DMS79 (cell line): ENCODE measurements around the gene CD55.

Experiments used
- DNase-seq: peaks from one replicate; lab custom pipeline; 2025; lab: John Stamatoyannopoulos, UW

Gene CD55

DNA sequence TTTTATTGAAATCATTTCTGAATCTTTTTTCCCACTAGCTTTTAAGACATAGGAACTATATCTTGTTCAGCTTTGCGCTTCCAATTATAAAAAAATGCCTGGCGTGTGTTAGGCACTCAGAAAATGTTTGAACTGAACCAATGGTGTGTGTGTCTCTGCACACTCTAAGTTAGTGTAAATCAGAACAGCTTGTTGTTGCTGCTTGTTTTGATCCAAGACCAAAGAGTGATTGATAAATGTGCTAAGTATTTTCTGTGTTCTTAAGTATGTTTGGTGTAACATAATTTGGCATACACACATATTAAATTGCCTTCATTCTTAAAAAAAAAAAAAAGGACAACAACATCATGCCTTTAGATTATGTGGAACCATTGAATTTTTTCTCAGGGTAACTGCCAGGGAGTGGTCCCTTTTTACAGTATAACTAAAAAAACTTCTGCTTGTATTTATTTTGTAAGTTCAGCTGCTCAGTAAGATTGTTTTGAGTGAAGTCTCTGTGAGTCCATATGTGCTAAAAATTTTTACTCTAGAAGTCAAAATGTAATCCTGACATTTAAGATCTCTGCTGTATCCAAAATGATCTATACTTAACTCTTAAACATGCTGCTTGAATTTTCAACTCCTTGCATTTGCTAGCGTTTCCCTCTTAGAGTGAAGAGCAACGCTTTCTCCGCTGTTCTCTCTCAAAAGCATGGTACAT, 8.7 kb downstream of the CD55 start:
- no peak for DNase-seq

DNA sequence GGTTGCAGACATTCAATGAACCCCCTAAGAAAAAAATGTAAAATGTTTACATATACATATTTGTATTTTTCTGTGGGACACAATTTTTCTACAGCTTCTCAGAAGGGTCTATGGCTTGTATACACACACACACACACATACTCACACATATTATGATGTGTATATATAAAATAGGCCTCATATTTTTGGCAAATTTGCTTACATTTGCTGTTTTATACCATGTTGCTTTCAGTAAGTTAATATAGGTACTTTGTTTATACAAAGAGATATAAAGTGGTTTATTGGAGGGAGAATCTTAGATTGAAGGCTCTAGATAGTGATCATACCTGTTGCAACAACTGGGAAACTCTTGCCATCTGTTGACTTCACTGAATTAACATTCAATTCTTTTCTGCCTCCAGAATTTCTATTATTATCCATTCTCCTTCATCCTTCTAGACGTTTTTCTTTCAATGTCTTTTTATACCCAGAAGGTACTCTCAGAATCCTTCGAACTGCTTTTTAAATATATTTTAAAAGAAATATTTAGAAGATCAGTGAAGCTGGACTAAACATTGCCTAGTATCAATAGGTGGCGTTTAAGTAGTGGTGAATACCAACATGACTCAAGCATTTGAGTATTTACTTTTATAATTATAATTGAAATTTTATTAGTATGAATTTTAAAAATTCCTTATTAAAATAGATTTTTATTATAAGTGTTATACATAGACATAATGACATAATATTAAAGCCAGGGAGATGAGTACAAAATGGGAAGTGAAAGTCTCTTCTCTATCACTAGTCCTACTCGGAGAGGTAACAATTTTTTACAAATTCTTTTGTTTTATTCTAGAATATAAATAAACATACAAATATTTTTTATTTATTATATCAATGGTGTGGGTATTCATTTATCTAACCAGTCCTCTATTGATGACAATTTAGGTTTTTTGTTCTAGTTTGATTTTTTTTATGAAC, 10.2 kb downstream of the CD55 start:
- DNase-seq = no peak

DNA sequence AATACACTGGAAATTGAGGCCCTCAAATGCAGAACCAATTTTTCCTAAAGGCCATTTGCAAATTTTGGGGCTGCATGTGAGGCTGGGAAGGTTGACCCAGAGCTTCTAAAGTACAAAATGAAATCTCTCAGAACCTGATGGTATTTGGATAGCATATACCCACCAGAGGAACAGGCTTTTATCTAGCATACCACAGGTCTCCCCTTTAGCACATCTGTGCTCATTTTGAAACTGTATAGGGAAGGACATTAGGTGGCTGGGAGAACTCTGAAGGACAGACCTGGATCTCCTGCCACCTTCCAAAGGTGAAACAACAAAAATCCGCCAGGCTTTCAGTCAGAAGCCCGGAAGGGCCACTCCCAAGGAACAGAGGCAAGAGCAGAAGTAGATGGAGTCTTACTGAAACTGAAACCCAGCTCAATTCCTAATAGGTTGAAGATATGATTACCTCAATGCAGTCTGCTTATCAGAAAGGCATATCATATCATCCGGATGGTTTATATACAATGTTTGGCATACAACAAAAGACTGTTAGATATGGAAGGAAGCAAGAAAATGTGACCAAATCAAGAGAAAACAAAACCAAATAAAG, 11.6 kb downstream of the CD55 start:
- no peak for DNase-seq

DNA sequence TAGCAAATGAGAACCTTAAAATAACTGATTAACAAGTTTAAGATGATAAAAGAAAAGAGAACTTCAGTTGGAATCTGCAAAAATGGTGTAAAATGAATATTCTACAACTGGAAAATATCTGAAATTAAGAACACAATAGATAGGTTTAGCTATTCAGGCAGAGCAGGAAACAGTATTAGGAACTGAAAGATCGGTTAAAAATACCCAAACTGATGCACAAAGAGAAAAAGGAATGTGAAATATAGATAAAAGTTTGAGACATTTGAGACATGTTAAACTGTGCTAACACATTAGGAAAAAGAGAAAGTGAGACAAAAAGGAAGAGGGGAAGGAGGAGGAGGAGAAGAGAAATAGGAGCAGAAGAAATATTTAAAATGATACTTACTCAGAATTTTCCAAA, 12.1 kb downstream of the CD55 start:
- no peak for DNase-seq

DNA sequence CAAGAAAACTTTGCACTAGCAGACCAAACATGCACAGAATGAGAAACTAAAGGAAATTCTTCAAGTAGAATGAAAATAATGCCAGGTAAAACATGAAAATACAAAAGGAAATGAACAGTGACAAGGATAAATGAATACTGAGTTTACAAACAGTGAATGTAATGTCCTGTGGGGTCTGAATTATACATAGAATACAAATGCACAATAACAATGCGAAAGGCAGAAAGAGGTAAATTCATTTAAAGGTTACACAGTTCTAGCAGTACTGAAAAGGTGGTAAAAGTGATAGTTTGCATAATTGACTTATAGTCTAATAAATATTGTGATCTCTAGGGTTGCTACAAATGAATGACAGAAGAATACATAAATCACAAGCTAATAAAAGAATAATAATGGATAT, 12.9 kb downstream of the CD55 start:
- no peak for DNase-seq

DNA sequence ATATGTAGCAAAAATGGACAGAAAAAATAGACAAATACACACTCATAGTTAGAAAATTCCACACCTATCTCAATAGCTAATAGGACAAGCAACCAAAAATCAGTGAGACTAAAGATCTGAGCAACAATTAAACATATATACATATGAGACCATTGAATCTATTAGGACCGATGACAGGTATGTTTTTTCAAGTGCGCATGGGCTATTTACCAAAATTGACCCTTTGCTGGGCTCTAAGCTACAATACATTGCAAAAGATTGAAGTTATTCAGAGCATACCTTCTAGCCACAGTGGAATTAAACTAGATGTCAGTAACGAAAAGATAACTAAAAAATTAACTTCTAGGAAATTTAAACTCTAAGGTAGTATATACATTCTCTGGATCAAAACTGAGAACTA, 13.7 kb downstream of the CD55 start:
- no peak for DNase-seq

DNA sequence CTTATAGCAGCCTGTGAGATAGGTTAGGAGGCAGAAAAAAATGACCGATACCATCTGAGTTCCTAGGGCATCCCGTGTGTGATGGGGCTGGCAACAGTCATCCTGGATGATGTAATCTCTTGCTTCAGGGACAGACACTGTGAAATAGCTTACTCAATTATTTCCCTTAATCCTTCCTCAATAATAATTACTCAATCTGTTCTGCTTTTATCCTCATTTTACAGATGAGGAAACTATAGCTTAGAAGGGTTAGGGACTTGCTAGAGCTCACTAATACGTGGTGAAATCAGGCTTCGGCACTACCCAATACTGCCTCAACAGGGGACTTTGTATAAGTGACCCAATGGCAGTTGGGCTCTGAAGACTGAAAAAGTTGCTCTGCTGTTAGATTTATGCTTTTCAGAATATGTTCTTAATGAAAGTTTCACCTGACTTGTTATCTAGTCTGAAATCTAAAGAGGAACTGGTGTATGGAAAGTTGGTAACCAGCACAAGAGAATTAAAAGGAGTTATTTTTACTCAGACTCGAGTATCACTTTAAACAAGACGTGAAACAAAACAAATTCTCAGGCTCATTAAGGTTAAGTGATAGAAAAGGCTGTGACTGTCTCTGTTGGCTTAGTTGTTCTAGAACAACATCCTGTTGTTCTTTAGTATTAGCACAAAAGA, 14.4 kb downstream of the CD55 start:
- DNase-seq = no peak

DNA sequence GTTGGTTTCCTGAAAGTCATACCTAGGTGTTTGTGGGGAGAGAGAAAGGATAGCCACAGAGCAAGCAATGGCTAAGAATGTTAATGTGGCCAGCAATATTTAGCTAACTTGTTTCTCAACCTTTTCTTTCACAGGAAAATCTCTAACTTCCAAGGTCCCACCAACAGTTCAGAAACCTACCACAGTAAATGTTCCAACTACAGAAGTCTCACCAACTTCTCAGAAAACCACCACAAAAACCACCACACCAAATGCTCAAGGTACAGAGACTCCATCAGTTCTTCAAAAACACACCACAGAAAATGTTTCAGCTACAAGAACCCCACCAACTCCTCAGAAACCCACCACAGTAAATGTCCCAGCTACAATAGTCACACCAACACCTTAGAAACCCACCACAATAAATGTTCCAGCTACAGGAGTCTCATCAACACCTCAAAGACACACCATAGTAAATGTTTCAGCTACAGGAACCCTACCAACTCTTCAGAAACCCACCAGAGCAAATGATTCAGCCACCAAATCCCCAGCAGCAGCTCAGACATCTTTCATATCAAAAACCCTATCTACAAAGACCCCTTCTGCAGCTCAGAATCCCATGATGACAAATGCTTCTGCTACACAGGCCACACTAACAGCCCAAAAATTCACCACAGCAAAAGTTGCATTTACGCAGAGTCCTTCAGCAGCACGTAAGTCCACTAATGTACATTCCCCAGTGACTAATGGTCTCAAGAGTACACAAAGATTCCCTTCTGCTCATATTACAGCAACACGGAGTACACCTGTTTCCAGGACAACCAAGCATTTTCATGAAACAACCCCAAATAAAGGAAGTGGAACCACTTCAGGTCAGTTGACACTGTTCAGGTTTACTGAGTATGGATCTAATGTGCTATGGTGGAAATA, 15.3 kb downstream of the CD55 start:
- peak; percentile 67 for DNase-seq

DNA sequence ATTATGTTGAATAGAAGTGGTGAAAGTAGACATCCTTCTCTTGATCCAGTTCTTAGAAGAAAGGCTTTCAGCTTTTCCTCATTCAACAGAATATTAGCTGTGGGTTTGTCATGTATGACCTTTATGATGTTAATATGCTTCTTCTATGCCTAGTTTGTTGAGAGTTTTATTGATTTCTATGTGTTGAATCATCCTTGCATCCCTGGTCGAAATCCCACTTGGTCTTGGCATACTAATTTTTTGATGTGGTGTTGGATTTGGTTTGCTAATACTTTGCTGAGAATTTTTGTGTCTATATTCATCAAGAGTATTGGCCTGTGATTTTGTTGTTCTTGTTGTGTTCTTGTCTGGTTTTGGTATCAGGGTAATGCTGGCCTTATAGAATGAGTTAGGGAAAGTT, 20.9 kb downstream of the CD55 start:
- no peak for DNase-seq

DNA sequence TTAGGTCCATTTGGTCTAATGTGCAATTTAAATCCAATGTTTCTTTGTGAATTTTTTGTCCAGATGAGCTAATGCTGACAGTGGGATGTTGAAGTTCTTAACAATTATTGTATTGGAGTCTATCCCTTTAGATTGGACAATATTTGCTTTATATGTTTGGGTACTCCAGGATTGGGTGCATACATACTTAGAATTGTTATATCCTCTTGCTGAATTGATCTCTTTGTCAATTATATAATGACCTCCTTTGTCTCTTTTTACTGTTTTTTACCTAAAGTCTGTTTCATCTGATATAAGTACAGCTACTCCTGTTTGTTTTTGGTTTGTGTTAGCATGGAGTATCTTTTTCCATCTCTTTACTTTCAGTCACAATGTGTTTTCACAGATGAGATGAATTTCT, 22.2 kb downstream of the CD55 start:
- no peak for DNase-seq

DNA sequence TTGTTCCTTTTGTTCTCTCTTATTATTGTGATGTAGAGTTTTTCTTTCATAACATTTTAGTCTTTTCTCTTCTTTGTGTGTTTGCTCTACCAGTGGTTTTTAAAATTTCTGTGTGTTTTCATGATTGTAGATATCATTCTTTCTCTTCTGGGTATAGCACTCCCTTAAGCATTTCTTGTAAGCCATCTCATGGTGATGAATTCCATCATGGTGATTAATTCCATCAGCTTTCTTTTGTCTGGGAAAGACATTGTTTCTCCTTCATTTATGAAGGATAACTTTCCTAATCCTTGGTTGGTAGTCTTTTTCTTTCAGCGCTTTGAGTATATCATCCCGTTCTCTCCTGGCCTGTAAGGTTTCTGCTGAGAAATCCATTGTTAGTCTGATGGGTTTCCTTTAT, 22.7 kb downstream of the CD55 start:
- no peak for DNase-seq

DNA sequence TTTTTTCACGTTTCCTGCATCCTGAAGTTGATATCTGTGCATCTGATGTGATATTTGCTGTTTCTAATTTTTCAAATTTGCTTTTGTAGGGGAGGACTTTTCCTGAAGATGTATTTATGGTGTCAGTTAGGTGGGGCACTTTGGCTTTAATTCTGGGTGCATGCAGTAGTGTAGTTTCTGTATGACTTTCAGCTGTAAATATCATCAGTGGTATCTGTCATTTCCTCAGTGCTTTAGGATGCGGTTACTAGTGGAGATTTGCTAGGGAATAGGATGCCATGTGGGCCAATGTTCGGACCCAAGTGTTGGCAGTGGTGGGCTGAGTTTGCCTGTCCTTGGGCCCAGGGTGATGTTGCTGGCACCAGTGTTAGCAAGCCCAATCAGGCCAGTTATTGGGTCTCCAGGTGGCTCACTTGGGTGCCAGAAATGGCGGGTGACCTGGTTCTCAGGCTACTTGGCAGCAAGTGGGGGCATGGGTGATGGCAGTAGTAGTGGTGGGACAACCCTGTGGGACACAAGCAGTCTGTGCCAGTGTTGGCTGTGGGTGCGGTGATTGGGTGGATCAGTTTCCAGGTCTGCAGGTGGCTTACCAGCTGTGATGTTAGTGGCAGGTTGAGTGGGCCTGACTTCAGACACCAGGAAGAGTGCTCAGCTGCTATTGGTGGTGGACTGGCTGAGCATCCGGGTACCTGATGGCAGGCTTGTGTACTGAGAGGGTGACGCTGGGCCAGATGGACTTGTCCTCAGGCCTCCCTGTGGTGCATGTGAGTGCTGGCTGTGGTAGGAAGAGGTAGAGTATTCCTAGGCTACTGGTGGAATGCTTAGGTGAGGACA, 24.4 kb downstream of the CD55 start:
- no peak for DNase-seq

DNA sequence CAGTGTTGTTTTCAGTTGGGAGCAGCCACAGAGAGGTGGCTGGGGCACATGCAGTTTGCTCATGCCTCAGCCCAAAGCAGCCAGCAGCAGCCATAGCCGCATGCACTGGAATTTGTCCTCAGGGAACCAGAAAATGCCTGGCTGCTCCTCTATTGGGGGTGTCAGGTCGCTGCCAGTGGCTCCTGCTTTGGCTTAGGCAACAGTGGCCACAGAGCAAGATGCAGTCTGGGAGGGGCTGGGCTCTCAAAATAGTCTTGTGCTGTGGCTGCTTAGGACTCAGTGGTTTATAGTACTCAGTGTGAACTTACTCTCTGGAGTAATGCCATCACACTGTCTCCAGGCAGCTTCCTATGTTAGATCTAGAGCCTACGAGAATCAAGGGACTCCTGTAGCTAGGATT, 25.0 kb downstream of the CD55 start:
- no peak for DNase-seq

DNA sequence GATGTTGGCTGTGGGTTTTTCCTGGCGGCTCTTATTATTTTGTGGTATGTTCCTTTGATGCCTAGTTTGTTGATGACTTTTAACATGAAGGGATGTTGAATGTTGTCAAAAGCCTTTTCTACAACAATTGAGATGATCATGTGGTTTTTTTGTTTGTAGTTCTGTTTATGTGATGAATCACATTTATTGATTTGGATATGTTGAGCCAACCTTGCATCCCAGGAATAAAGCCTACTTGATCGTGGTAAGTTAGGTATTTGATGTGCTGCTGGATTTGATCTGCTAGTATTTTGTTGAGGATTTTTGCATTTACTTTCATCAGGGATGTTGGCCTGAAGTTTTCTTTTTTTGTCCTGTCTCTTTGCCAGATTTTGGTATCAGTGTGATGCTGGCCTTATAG, 28.5 kb downstream of the CD55 start:
- DNase-seq = no peak

DNA sequence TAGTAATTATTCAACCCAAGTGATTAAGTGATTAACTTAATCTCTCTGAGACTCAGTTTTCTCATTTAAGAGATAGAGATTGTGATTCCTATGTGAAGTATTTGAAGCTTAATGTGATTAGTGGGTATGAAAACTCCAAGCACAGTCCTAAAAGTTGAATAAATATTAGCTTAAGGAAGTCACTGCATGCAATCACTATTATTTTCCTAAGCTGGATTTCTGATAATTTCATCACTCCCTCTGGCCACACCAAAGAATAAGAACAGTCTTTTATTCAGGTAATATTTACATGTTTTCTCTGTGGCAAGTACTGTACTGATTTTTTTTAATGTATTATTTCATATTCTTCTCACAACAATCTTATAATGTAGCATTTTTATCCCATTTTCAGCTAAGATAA, 31.1 kb downstream of the CD55 start:
- DNase-seq = no peak

DNA sequence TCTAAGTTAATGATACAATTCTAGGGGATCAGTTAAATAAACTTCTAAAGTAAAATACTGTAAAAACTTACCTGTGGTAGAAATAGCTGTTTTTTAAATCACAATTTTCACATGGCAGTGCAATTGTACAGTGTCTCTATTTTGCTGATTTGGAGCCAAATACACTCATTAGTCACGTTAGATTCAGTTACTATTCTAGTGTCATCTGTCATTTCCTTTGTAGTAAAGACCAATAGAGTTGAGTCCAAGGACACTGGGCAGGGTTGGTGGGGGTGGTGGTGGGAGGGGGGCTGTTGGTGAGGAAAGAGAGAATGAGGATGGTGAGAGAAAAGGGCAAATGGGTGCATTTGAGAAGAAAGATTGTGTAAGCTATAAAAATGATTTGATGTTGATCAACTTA, 33.6 kb downstream of the CD55 start:
- no peak for DNase-seq

DNA sequence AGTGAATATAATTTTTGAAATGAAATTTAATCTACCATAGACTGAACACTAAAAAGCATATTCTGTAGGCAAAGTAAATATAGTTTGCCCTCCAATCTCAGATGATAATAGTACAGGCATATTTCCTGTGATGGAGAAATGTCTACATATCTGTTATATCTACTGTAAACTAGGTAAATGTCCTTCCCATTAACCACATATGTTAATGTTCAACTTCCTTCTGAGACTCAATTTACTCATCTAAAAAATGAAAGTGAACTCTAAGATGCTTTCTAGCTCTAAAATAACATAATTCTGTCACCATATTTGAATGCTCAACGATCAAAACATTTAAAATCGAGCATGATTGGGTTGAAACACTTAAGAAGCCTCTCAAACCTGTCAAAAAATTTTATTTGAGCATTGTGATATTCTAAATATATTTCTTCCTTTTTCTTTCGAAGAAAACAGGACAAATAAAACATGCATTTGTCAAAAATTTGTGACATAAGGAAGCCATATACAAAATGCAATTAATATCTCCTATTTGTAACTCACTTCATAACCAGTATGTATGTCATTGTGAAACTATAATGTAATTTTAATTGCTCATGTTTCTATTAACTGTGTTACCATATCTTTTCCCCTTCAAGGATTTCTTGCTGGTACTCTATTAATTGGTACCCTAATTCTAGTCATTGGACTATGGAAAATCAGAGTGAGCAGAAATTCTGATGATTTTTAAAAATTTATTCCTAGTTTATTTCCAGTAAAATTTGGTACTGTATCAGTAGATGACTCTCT, 34.2 kb downstream of the CD55 start:
- DNase-seq = no peak

DNA sequence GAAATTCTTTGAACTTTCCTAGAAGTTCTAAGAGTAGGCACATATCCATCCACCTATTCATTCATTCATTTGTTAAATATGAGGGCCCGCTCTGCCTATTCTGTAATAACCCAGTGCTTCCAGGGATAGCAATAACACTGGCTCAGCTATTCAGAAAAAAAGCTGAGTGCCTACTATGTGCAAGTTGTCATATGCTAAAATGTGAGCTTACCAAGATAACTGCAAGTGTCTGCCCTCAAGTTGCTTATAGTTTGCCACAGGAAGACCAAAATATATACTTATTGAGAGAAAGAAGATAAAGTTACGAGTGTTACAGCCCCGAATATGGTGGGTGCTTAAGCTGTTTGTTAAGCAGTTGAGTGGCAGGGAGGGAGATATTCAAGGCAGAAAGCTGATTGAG, 39.6 kb downstream of the CD55 start:
- DNase-seq = no peak

DNA sequence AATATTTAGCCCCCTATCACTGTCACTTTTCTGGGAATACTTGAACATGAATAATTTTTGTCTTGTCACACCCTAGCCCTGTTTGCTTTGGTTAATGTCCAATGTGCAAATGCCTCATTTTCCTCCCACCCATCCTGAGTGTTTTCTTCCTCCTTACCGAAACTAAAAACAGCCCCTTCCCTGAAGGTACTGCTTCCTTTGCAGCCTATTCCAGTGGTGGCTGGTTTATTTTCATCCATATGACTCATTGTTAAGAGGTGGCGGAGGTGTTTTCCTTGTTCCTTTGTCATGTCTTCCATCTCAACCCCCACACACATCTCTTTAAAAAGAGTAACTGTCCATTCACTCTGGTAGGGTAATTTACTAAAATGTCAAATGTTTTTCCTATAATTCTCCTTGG, 40.4 kb downstream of the CD55 start:
- no peak for DNase-seq
